Measurements from ENCODE around the gene HBM. TPM values are rescaled to one million over a fixed set of nuclear protein-coding genes. Genes with fewer than 3 reads are reported as not detected.

Gene HBM
- total RNA-seq, 4 donors from 2014 or later = 3.3 TPM; not detected in 3

DNA sequence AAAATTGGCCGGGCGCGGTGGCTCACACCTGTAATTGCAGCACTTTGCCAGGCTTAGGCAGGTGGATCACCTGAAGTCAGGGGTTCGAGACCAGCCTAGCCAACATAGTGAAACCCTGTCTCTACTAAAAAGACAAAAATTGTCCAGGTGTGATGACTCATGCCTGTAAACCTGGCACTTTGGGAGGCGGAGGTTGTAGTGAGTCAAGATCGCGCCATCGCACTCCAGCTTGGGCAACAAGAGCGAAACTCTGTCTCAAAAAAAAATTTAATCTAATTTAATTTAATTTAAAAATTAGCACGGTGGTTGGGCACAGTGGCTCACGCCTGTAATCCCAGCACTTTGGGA is 12.9 kb downstream of the HBM start:
- 87 to 90% methylated on average over 11 of the region's 11 CpGs for WGBS, 2 donors
- Histone ChIP-seq H3K9me3 (no peaks in the 10 kb centered on the region), H3K27ac (no peak overlapping the region), H3K36me3 (no peaks in the 10 kb centered on the region), H3K4me1 (peaks cover 0 to 36% (median 15%) of the 10 kb centered on the region in 4 donors), H3K27me3 (peaks cover 0 to 62% of the 10 kb centered on the region in 2 donors), H3K4me3 (no peak overlapping the region)
- TF ChIP-seq EP300 (IDR thresholded peaks at IDR 0.05) (no peak), POLR2A (IDR thresholded peaks at IDR 0.05) (no peak)
- TF ChIP-seq, protein P1, sequence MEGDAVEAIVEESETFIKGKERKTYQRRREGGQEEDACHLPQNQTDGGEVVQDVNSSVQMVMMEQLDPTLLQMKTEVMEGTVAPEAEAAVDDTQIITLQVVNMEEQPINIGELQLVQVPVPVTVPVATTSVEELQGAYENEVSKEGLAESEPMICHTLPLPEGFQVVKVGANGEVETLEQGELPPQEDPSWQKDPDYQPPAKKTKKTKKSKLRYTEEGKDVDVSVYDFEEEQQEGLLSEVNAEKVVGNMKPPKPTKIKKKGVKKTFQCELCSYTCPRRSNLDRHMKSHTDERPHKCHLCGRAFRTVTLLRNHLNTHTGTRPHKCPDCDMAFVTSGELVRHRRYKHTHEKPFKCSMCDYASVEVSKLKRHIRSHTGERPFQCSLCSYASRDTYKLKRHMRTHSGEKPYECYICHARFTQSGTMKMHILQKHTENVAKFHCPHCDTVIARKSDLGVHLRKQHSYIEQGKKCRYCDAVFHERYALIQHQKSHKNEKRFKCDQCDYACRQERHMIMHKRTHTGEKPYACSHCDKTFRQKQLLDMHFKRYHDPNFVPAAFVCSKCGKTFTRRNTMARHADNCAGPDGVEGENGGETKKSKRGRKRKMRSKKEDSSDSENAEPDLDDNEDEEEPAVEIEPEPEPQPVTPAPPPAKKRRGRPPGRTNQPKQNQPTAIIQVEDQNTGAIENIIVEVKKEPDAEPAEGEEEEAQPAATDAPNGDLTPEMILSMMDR (IDR thresholded peaks at IDR 0.05) = no peak
- DNase-seq (ENCODE audit: low spot score in 2 of 2) = no peak

DNA sequence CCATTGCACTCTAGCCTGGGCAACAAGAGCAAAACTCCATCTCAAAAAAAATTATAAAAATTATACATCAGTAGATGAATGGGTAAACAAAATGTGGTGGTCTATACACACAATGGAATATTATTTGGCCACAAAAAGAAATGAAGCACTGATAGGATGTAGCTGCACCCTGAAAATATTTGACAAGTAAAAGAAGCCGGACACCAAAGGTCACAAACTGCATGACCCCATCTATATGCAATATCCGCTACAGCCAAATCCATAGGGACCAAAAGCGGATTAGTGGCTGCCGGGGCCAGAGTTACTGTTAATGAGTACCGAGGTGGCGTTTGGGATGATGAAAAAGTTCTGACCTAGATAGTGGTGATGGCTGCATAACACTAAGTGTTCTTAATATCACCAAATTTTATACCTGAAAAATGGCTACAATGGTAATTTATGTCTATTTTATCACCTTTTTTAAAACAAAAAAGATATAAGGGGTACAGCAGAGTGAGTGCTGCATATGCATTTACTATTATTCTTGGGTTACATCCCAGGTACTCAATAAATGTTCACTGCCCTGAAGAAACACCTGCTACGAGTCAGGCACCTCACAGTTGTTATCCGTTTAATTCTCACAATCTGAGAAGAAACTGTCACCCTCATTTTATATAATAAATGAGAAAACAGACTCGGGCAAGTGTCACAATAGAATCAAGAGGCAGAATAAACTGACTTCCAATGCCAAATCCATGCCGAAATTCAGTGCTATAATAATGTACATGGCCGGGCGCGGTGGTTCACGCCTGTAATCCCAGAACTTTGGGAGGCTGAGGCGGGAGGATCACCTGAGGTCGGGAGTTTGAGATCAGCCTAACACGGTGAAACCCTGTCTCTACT is 13.7 kb downstream of the HBM start:
- Histone ChIP-seq H3K4me1 (peaks cover 0 to 36% (median 15%) of the 10 kb centered on the region in 4 donors), H3K27me3 (peaks cover 0 to 60% of the 10 kb centered on the region in 2 donors), H3K4me3 (no peak overlapping the region), H3K9me3 (no peaks in the 10 kb centered on the region), H3K27ac (no peak overlapping the region), H3K36me3 (peaks cover 0 to 4% (median 0%) of the 10 kb centered on the region in 3 donors)
- TF ChIP-seq, protein P1 (IDR thresholded peaks at IDR 0.05) = no peak
- TF ChIP-seq EP300 (IDR thresholded peaks at IDR 0.05) (no peak), POLR2A (IDR thresholded peaks at IDR 0.05) (no peak)
- 70 to 79% methylated on average over 17 of the region's 17 CpGs for WGBS, 2 donors
- no peak for DNase-seq (ENCODE audit: low spot score in 2 of 2)

DNA sequence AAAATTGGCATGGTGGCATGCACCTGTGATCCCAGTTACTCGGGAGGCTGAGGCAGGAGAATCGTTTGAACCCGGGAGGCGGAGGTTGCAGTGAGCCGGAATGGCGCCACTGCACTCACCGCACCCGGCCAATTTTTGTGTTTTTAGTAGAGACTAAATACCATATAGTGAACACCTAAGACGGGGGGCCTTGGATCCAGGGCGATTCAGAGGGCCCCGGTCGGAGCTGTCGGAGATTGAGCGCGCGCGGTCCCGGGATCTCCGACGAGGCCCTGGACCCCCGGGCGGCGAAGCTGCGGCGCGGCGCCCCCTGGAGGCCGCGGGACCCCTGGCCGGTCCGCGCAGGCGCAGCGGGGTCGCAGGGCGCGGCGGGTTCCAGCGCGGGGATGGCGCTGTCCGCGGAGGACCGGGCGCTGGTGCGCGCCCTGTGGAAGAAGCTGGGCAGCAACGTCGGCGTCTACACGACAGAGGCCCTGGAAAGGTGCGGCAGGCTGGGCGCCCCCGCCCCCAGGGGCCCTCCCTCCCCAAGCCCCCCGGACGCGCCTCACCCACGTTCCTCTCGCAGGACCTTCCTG is 14.4 kb downstream of the HBM start, which contains the start of gene HBQ1:
TSS of gene HBQ1 (plus strand) at position 359 of the 575 bp plus-strand sequence. CDS start at position 387, 28 bp downstream.
- Histone ChIP-seq H3K27me3 (peaks cover 0 to 53% of the 10 kb centered on the region in 2 donors), H3K36me3 (peaks cover 0 to 11% (median 0%) of the 10 kb centered on the region in 3 donors), H3K9me3 (no peaks in the 10 kb centered on the region), H3K4me3 (peak within 1 kb of the TSS; percentile 9 to 41 (median 25)), H3K27ac (no peak within 1 kb of the TSS), H3K4me1 (peaks cover 0 to 36% (median 15%) of the 10 kb centered on the region in 4 donors)
- WGBS, 2 donors = 8 to 17% methylated on average over 21 to 49 of the region's 59 CpGs
- TF ChIP-seq POLR2A (IDR thresholded peaks at IDR 0.05) = no peak
- TF ChIP-seq, protein P1 (IDR thresholded peaks at IDR 0.05) = peak in 3 of 5 experiments; percentile 11 to 34 (median 26)
- no peak for DNase-seq (ENCODE audit: low spot score in 2 of 2)

DNA sequence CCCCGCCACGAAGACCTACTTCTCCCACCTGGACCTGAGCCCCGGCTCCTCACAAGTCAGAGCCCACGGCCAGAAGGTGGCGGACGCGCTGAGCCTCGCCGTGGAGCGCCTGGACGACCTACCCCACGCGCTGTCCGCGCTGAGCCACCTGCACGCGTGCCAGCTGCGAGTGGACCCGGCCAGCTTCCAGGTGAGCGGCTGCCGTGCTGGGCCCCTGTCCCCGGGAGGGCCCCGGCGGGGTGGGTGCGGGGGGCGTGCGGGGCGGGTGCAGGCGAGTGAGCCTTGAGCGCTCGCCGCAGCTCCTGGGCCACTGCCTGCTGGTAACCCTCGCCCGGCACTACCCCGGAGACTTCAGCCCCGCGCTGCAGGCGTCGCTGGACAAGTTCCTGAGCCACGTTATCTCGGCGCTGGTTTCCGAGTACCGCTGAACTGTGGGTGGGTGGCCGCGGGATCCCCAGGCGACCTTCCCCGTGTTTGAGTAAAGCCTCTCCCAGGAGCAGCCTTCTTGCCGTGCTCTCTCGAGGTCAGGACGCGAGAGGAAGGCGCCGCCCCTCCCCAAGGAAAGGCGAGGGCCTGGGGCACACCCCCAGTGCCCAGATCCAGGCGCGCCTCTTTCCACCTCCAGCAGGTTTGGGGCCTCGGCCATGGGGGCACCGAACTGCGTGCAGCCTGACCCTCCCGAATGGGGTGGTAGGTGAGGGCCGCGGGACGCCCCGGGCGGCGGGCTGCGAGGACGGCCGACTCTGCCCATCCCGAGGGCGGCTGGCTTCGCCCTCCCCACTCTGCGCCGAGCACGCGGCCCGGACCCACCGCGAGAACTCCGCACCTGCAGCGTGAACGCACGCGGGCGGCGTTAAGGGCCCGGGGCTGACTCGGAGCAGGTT is 15.1 kb downstream of the HBM start:
- DNase-seq (ENCODE audit: low spot score in 2 of 2) = peak in 1 of 2 donors; percentile 50
- Histone ChIP-seq H3K9me3 (no peaks in the 10 kb centered on the region), H3K27ac (no peak overlapping the region), H3K27me3 (peaks cover 0 to 45% of the 10 kb centered on the region in 2 donors), H3K4me1 (peaks cover 0 to 32% (median 15%) of the 10 kb centered on the region in 4 donors), H3K36me3 (peaks cover 0 to 16% (median 0%) of the 10 kb centered on the region in 3 donors), H3K4me3 (peak overlapping the region; percentile 9 to 41 (median 25))
- WGBS, 2 donors = 0 to 3% methylated on average over 15 to 39 of the region's 89 CpGs
- no peak for TF ChIP-seq POLR2A (IDR thresholded peaks at IDR 0.05)
- TF ChIP-seq, protein P1 (IDR thresholded peaks at IDR 0.05) = no peak
- no peak for TF ChIP-seq EP300 (IDR thresholded peaks at IDR 0.05)

Measured in tibial nerve (tissue), 4 donors.